ENCODE data around the gene RALGPS1.

The RALGPS1 gene

DNA sequence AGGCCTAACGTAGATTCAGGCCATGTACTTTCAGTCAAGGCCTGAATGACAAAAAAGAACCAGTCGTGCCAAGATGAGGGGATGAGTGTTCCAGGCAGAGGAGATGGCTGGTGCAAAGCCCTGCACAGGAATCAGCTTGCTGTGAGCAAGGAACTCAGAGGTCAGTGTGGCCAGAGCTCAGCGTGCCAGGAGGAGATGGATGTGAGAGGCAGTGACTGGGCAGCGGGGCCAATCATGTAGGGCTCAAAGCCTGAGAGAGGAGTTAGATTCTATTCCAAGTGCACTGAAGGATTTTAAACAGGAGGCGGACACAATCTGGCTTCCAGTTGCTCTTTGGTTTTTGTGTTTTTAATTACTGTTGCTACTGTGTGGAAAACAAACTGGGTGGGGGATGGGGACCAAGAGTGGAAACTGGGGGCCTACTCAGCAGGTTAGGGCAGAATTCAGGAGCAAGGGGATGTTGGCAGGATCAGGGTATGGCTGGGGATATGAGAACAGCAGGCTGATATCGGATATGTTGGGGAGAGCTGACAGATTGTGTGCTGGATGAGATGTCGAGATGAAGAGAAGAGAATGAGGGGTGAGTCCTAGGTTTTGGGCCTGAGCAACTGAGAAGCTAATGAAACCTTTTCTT lies 143.5 kb downstream of the RALGPS1 start:
- no peak for DNase-seq

DNA sequence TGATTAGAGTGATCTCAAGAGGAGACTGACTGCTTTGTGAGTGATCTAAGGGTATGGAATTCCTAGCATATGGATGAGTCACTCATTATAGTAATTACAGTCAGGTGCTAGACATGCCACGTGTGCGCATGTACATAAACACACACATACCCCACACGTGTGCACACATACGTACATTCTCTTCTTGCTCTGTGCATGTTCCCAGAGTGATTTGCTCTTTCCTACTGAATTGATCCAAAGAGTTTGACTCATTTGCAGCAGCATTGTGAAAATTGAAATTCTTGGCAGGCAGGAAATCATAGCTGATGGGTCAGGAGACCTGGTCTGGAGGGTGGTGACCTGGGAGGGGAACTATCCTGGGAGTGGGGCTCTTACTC lies 144.1 kb downstream of the RALGPS1 start:
- no peak for DNase-seq

DNA sequence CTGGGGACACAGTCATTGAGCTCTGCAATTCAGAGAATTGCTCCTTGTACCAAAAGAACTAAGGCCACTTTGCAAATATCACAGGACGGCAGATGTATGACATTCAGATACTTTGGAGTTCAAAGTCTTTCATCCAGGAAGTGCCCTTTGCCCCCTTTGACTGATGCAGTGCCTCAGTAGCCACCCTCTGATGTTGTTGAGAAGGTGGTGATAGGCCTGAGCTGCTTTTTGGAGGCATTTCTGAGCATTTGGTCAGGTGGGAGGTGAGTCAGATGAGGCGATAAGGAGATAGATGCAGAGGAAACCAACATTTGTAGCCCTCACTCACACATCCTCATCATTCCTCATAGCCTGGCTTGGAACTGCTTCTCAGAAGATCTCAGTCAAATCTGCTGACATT lies 144.4 kb downstream of the RALGPS1 start:
- no peak for DNase-seq

DNA sequence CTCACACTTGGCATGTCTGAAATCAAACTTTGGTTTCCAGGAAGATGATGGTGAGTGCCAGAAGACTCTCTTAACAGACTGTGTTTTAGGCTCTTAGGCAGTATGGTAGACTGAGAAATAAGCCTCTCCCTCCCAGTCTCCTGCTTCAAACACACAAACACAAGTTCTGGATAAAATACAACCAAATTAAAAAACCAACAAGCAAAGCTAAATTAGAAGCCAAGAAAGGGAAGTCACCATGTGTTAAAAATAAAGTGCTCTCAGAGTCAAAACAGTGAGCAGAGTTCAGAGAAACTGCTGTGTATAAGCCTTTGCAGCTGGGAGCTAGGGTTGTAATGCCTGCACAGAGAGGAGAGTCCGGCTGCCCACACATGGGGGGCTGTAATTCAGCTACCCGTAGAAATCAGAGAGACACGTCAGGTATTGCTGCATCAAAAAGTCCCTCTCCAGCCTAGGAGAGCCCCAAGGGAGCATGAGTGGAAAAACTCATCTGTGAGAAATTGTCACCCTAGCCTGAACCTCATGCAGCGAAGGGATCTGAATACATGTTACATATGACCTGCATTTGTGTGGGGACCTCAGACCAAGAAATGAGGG lies 145.3 kb downstream of the RALGPS1 start:
- no peak for DNase-seq

DNA sequence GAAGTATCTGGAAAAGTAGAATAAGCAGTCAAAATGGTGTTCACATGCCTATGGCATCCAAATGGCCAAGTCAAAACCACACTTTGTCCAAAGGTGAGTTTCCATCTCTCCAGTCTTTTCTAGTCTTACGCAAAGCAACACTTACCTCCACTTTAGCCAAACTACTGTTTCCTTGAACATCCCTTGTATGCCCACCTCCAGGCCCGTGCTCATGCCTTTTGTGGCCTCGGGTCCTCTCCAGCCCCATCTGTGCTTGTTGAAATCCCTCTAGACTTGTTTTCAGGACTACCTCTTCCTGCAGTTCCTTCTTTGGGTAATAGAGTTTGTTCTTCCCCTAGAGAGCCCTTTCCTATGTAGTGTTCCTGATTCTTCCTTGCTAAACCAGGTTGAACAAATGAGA lies 146.8 kb downstream of the RALGPS1 start:
- DNase-seq = no peak

DNA sequence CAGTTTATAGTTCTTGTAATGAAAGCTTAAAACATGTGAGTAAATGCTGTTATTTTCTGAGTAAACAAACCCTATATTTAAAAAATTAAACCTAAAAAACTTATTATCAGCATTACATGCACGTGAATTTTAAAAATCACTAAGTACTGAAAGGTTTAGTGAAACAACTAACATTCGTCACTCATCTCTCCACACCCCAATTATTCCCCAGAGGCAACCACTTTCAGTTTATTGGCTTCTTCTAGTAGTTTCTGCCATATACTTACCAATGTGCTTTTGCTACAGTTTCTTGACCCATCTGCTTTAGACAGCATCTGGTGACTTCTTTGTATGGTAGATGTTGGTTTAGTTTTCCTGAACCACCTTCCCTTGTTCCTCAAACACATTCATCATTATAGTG lies 149.8 kb downstream of the RALGPS1 start:
- DNase-seq = no peak

DNA sequence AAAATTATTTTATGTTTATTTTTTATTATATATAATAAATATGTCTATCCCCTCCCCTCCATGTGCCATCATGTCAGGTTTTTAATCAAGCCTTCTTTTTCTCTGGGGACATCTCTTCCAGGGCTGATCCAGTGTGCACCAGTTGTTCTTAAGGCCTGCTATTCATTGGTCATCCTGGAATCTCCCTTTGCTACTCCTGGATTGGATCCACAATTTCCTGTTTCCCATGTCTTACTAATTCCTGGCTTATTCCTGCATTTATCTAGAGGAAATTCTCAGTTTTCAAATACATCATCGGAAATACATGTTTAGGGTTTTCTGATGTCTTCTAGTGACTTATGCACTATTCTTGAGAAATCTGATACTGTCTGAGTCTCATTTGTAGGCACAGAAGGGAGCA lies 151.0 kb downstream of the RALGPS1 start:
- no peak for DNase-seq

DNA sequence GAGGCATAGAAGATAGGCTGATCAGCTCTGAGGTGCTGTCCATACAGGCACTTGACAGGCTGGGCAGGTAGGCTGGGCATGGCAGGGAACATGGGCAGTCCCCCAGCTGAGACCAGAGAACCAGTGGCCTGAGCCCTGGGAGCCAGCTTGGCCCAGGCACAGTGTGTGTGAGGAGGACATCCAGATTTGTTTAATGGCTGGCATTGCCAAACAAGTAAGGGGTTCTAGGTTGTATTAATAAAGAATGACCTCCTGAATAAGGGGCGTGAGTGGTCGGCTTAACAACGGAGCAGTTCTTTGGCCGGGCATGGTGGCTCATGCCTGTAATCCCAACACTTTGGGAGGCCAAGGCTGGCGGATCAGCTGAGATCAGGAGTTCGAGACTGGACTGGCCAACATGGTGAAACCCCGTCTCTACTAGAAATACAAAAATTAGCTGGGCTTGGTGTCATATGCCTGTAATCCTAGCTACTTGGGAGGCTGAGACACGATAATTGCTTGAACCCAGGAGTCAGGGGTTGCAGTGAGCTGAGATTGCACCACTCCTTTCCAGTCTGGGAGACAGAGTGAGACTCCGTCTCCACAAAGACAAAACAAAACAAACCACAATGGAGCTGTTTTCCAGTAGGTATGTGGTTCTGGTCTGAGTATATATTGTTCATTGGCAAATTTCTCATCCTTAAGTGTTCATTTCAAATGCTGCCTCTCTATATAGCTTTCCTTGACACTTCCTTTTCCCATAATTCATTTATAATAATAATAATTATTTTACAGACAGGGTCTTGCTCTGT lies 151.7 kb downstream of the RALGPS1 start:
- DNase-seq = no peak

DNA sequence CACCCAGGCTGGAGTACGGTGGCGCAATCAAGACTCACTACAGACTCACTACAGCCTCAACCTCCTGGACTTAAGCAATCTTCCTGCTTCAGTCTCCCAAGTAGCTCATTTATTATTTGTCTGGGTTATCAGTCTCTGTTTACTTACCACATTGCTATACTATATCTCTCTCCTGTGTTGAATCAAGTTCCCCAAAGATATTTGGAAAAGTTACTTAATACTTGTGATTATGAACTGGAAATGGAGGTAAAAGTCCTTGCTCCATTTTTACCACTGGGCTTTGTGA lies 152.2 kb downstream of the RALGPS1 start:
- no peak for DNase-seq

DNA sequence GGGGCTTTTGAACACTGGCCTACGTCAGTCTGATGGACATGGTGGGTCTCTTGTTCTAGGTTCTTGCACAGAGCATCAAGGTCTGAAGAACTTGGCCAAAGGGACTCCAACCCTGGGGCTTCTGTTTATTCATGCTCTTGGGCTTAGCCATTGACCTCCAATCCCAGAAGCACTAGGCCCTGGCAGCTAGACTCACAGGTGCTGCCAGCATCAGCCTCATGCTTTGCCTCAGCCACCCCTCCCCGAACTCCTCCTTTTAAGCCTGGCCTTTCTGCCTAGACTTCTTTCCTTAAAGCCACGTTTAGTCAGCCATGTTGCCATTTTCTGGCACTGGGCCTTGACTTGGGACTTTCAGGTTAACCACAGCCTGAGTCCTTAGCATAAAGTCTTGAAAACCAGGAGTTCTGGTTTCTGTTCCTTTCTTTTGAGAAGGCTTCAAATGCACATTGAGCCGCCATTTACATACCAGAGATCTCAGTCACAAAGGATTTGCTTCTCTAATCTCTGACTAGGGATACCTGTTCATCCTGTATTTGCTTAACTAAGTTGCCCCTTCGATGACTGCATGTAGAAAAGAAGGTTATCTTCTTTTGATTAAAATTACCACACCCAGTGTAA lies 153.1 kb downstream of the RALGPS1 start:
- no peak for DNase-seq

DNA sequence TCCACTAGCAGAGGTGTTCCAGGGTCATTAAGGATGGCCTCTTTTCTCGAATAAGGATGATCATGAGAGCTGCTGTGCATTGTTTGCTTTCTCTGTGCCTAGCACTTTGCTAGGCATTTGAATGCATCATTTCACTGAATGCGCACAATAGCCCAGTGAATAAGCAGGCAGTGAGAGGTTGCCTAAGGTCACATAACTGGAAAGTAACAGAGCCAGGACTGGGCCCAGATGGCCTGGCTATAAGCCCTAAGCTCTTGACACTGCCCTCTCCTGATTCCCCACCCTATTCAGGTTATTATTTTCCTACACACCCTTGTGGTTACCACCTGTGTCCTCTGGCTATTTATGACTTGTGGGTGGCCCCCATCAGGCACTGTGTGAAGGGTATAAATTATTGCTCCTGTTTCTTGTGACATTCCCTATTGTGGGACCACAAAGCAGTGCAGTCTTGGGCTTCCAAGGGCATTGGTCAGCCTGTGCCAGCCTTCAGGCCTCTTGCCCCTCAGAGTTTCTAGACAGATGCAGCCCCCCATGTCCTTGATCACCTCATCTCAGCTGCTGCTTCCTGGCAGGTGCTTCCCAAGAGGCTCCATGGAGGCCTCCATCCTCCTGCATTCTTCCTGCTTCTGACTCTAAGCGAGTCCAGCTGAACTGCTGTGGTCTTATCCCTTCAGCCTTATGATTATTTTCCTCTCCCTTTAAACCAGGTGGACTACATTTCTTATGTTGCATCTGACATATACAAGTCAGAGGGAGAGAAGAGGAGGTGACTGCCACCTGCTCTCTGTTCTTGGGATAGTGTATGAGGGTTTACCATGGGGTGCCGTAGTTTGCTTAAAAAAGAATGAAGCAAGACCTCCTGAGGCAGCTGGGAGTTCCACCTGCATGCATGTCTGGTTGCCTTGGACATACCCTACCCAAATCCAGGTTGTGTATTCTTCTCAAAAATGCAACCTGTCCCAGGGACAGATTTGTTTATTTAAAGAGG lies 160.3 kb downstream of the RALGPS1 start:
- DNase-seq = no peak

DNA sequence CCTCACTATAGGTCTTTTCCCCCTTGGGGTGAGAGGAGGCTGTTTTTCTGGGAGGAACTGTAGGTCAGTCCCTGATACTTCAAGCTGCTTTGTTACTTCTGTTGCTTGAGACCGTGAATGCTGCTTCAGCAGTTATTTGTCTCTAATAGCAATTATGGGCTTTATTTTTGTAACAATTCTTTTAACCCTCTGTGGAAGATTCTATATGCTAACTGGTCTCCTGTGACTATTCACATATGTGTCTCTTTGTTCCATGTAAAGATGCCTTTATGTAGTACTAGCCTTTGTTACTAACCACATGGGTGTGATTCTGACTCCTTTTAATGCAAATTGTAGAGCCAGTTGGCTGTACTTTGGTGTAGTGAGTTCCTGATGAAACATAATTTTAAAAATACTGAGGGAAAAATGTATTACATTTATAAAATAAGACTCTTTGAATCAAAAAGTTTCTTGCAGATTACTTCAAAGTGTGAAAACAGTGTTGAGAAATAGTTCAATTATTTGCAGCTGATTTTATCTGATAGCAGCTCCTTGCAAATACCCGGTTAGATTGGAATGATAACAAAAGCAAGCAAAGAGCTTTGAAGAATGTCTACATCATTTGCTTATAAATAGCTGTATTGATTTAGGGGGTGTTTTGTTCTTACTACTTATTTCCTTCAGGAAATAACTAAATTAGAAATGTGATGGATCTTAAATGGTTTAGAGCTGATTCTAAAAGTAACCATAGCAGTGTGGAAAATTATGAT lies 161.2 kb downstream of the RALGPS1 start:
- no peak for DNase-seq

DNA sequence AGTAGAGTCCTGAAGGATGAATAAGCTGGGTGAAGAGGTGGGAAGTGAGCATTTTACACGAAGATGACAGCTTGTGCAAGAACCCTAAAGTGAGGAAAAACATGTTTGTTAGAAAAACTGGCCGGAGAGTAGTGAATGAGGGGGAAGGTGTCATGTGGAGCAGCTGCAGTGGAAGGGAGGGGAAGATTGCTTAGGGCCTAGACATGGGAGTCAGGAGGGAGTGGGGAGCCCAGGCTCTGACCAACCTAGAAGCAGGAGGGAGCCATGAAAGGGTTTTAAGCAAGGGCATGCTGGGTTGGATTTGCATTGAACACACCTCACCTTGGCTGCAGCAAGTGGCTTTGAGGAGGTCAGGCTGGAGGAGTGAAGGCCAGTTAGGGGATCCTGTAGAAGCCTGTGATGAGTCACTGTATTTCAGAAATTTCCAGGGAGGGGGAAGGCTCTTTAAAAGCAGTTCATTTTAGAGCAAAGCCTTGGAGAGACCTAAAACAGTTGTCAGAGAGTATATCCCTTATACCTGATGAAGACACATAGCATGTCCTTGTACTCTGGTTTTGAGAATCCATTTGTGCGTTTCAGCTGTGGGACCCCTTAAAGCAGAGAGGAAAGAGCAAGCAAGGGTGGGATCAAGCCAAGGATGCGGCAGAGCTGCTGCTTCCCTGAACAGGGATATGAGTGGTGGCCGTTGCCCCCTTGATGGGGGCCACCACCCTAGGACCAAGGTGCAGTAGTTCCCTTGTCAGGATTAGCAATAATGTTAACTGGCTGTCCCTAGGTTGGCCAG lies 162.5 kb downstream of the RALGPS1 start:
- no peak for DNase-seq

DNA sequence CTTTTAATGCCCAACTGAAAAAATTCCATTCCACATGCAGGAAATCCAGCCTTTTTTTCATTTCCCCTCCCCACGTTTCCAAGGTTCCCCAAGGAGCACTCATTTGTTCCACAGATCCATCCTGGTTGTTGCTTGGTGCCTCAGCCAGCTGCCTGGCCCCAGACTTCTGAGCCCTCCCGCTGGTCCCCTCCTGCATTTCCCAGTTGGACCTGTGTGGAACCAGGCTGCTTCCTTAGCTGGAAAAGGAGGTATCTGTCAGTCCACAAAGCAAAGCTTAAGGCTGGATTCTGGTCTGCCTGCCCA lies 163.0 kb downstream of the RALGPS1 start:
- DNase-seq = no peak

DNA sequence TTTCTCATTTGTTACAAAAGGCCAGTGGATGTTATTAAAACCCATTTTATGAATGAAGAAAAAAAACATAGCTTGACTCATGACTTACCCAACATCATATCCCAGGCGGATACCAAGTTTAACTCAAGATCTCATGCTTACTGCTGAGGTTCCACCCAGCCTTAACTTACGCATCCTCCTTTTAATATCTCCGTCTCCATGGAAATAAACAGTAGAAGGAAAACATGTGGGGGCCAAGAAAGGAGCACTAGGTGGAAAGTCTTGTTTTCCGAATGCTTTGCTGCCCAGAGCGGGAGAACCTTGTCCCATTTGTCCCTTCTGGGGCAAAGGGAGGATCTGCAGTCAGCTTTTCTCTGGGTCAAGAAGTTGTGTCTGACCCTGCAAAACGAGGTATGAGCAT lies 163.8 kb downstream of the RALGPS1 start:
- no peak for DNase-seq

DNA sequence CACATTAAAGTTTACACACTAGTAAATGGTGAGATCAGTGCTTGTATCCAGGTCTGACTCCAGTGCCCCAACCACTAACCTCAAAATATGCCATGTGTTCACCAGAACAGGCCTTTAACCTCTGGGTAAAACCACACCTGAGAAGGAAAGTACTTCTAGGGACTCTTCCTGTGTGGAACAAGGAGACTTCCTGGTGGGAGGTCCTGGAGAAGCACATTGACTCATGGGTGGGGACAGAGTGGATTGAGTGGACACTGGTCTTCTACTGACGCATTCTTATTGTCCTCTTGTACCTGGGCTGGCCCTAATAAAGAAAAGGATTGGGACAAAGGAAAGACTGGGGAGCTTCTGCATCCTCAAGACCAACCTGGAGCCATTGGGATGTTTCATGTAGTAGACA lies 164.4 kb downstream of the RALGPS1 start:
- no peak for DNase-seq

DNA sequence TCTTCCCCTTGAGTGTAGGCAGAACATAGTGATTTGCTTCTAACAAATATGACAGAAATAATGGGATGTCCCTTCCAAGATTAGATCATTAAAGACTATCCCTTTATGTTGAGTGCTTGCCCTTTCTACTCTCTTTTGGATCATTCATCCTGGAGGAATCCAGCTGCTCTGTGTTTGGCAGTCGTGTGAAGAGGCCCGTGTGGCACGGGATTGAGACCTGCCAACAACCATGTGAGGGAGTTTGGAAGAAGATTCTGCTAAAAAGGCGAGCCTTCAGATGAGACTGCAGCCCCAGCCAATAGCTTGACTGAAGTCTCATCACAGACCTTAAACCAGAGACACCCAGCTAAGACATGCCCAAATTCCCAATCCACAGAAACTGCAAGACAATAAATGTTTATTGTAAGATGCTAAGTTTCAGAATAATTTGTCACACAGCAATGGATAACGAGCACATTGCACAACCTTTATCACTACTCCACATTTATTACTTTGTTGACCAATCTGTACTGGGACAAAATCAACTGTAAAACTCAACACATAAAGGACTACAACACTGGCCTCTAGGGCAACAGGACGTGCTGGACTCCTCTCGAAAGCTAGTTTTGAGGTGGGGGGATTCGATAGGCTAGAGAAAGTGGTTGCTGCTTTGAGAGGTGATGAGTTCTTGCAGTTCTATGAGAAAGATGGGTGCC lies 165.0 kb downstream of the RALGPS1 start:
- DNase-seq = no peak

DNA sequence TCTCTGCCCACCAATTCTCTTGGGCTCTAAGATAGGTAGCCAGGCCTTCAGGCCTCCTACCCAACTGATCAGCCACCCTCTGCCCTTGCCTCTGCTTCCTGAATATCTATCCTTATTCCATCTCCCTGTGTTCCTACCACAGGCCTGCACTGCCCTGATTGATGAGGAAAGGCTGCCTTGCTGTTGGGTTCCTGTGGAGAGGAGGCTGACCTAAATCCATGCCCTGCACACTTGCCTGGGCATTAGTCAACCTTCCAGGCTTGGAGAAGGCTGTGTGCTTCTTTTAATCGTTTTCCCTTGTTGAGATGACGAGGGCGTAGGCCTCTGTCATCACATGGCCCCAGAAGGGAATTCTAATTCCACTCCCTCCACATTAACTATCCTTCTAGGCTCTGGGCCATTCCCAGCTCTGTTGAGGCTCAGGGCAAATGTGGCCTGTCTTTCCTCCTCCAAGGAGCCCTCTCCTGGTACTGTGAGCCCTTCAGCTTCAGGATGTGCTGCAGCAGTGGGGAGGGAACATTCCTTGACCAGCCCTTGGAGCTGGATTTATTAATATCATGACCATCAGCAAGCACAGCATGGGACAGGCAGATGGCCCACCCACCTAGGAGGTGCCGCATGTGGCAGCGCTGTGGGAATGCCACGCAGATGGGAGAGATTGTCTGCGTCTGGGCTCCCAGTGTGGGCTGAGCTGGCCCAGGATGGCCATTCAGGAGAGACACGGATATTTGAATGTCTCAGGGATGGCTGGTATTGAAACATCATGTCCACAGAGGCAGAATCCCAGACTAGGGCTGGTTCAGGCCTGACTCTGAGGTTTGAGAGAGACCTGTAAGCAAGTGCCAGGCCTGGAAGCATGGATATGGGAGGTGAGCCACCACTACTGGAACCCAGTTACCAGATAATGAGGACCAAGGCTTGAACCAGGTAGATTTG lies 166.9 kb downstream of the RALGPS1 start:
- no peak for DNase-seq

DNA sequence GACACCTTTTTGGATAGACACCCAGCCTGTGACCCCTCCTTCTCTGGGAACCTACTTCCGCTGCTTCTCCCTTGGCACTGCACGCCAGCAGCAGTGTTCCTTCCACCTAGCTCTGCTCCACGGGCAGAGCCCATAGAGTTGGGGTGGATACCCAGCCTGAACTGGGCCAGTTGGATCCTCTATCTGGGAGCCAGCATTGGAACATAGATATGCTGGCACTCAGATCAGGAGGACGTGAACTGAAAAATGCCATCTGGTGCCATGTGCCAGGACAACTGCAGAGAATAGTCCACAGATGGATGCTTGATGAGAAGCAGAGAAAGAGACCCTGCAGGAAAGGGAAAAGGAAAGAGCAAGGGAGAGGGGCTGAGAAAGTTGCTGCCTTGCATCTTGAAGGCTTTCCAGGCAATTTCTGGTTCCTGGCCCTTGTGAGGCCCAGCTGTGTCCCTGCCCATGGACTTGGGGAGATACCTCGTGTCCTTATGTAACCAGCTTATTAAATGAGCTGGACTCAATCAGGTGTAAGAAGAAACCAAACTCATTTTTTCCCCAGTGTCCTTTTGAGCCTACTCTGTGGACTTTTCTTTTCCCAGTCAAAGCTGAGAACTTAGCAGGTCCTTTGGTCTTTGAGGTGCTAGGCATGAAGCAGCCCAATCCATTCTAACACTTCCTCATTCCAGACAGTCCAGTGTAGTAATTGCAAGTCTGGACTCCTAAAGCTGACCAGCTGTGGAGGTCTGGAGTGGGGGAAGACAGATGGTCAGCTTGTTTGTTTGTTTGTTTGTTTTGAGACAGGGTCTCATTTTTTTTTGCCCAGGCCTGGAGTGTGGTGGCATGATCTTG lies 168.8 kb downstream of the RALGPS1 start:
- DNase-seq = no peak
